Loucy (cell line): Measurements from ENCODE around the gene CYP26B1.

Source experiments
- H2AFZ ChIP-seq: fragments of 200-600 bp; sonication (generic); 2 replicates; pipeline ENCODE4 v1.6.0; 2016; ENCODE audit warnings: antibody characterized with exemption, mild to moderate bottlenecking, low read length, moderate library complexity
- H3F3A ChIP-seq: fragments of 200-600 bp; 2 replicates; pipeline ENCODE4 v1.6.0; 2016; ENCODE audit warnings: antibody characterized with exemption, low read depth, mild to moderate bottlenecking
- H3K27me3 ChIP-seq: fragments of 200-600 bp; sonication (generic); 2 replicates; pipeline ENCODE4 v1.6.1; 2014; ENCODE audit warnings: low read length, mild to moderate bottlenecking; ENCODE audit not compliant: insufficient read depth, poor library complexity, severe bottlenecking
- H3K36me3 ChIP-seq: fragments of 200-600 bp; sonication (generic); 2 replicates; pipeline ENCODE4 v1.6.1; 2016; ENCODE audit warnings: low read length; ENCODE audit not compliant: insufficient read depth
- H3K4me1 ChIP-seq: fragments of 200-600 bp; sonication (generic); 2 replicates; pipeline ENCODE4 v1.5.1; 2014; ENCODE audit warnings: low read length, mild to moderate bottlenecking; ENCODE audit not compliant: insufficient read depth, poor library complexity, severe bottlenecking
- H3K4me2 ChIP-seq: fragments of 200-600 bp; sonication (generic); 2 replicates; pipeline ENCODE4 v1.6.0; 2014; ENCODE audit warnings: antibody characterized with exemption, low read length, low read depth, mild to moderate bottlenecking; ENCODE audit not compliant: poor library complexity, severe bottlenecking
- H3K4me3 ChIP-seq: fragments of 200-600 bp; sonication (generic); 2 replicates; pipeline ENCODE4 v1.5.1; 2014; ENCODE audit warnings: low read length, mild to moderate bottlenecking, mixed read lengths; ENCODE audit not compliant: poor library complexity, severe bottlenecking
- H3K79me2 ChIP-seq: fragments of 200-600 bp; sonication (generic); 2 replicates; pipeline ENCODE4 v1.6.1; 2014; ENCODE audit warnings: low read length; ENCODE audit not compliant: insufficient read depth
- H3K9ac ChIP-seq: fragments of 200-600 bp; sonication (generic); 2 replicates; pipeline ENCODE4 v1.6.0; 2014; ENCODE audit warnings: mild to moderate bottlenecking, low read depth, low read length, moderate library complexity; ENCODE audit not compliant: poor library complexity, severe bottlenecking
- H3K9me2 ChIP-seq: fragments of 200-600 bp; sonication (generic); replicated peaks from 2 replicates; pipeline ENCODE4 v1.6.1; 2016; ENCODE audit warnings: low read depth, low read length, mixed read lengths
- H3K9me3 ChIP-seq: fragments of 200-600 bp; sonication (generic); 2 replicates; pipeline ENCODE4 v1.6.1; 2014; ENCODE audit warnings: mild to moderate bottlenecking, antibody characterized with exemption, low read length, low read depth; ENCODE audit not compliant: insufficient read depth
- H4K20me1 ChIP-seq: fragments of 200-600 bp; sonication (generic); 2 replicates; pipeline ENCODE4 v1.6.0; 2014; ENCODE audit warnings: antibody characterized with exemption, low read length, mild to moderate bottlenecking; ENCODE audit not compliant: insufficient read depth, poor library complexity, severe bottlenecking
- EZH2phosphoT487 ChIP-seq: fragments of 200-600 bp; IDR thresholded peaks from 2 replicates; pipeline ENCODE4 v1.6.1; 2018; ENCODE audit warnings: antibody characterized with exemption, mild to moderate bottlenecking, moderate library complexity, borderline replicate concordance
- TF ChIP-seq, protein P1 (sequence below): fragments of 200-600 bp; sonication (generic); conservative IDR thresholded peaks from 2 replicates; pipeline ENCODE4 v1.5.1; 2014; ENCODE audit warnings: mild to moderate bottlenecking, antibody characterized with exemption, low read length

CYP26B1 gene

DNA sequence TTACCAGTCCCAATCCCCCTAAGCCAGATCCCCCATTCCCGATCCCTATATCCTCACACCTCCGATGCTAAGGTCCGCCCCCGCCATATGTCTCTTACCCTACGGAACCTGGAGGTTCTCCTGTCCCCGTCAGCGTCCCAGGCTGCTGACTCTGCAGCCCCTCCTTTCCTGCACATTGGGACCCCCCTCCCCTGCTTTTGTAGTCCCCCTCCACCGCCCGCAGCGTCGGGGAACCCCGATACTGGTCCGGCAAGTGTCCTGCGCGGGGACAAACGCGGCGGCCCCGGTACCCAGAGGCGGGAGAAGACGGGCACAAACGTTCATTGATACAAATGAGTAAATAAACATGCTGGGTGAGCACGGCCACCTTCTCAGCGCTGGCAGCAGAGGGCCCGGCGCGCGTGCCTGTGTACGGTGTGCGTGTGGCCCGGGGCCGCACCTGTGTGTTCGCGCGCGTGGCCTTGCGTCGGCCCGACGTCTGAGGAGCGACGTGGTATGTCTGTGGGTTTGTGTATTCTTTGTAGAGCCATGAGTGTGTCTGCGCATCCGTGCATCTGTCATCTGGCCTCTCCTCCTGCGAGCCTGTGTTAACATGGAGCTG is 2.0 kb upstream of the CYP26B1 start:
- Histone ChIP-seq H3K9me3 (no peaks in the 10 kb centered on the region), H3K4me3 (no peak overlapping the region), H3K36me3 (no peaks in the 10 kb centered on the region), H4K20me1 (no peaks in the 10 kb centered on the region), H3K27me3 (no peaks in the 10 kb centered on the region), H2AFZ (no peak overlapping the region), H3K4me2 (no peak overlapping the region), H3K9me2 (no peaks in the 10 kb centered on the region), H3K4me1 (no peaks in the 10 kb centered on the region), H3F3A (no peaks in the 10 kb centered on the region), H3K79me2 (no peaks in the 10 kb centered on the region), H3K9ac (no peak overlapping the region)
- TF ChIP-seq, protein P1, sequence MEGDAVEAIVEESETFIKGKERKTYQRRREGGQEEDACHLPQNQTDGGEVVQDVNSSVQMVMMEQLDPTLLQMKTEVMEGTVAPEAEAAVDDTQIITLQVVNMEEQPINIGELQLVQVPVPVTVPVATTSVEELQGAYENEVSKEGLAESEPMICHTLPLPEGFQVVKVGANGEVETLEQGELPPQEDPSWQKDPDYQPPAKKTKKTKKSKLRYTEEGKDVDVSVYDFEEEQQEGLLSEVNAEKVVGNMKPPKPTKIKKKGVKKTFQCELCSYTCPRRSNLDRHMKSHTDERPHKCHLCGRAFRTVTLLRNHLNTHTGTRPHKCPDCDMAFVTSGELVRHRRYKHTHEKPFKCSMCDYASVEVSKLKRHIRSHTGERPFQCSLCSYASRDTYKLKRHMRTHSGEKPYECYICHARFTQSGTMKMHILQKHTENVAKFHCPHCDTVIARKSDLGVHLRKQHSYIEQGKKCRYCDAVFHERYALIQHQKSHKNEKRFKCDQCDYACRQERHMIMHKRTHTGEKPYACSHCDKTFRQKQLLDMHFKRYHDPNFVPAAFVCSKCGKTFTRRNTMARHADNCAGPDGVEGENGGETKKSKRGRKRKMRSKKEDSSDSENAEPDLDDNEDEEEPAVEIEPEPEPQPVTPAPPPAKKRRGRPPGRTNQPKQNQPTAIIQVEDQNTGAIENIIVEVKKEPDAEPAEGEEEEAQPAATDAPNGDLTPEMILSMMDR = no peak
- no peak for TF ChIP-seq EZH2phosphoT487

GRCh38 chr2:72148837-72149555 is 1.3 kb upstream of the CYP26B1 start:
- H3K27me3 ChIP-seq = no peaks in the 10 kb centered on the region
- H3K9ac ChIP-seq = no peak overlapping the region
- no peaks in the 10 kb centered on the region for H3F3A ChIP-seq
- no peaks in the 10 kb centered on the region for H3K9me3 ChIP-seq
- H3K79me2 ChIP-seq = no peaks in the 10 kb centered on the region
- no peak overlapping the region for H2AFZ ChIP-seq
- no peak overlapping the region for H3K4me2 ChIP-seq
- no peaks in the 10 kb centered on the region for H3K36me3 ChIP-seq
- no peaks in the 10 kb centered on the region for H3K4me1 ChIP-seq
- no peak overlapping the region for H3K4me3 ChIP-seq
- no peaks in the 10 kb centered on the region for H3K9me2 ChIP-seq
- H4K20me1 ChIP-seq = no peaks in the 10 kb centered on the region
- TF ChIP-seq, protein P1 = no peak
- no peak for TF ChIP-seq EZH2phosphoT487

- Histone ChIP-seq H3K79me2 (no peaks in the 10 kb centered on the region), H4K20me1 (no peaks in the 10 kb centered on the region), H3K36me3 (no peaks in the 10 kb centered on the region), H3K9ac (no peak overlapping the region), H3K4me1 (no peaks in the 10 kb centered on the region), H3K9me3 (no peaks in the 10 kb centered on the region), H3K4me3 (no peak overlapping the region), H3K4me2 (no peak overlapping the region), H2AFZ (no peak overlapping the region), H3K27me3 (no peaks in the 10 kb centered on the region), H3F3A (no peaks in the 10 kb centered on the region), H3K9me2 (no peaks in the 10 kb centered on the region)
- TF ChIP-seq, protein P1 = no peak
- no peak for TF ChIP-seq EZH2phosphoT487
These were observed 558 bp upstream of the CYP26B1 start for GRCh38 chr2:72148003-72148836.
